ENCODE measurements around the gene GALNT2. TPM values are rescaled to one million over a fixed set of nuclear protein-coding genes. Genes with fewer than 3 reads are reported as not detected.
A peak's percentile ranks its signal among the peaks of the same experiment; 100 is the strongest.

GALNT2 gene
- total and polyA plus RNA-seq, 8 donors: 18.3 to 118 (median 57.3) TPM

- peaks cover 0 to 31% (median 0%) of the 10 kb centered on the region in 3 donors for H3K36me3 ChIP-seq
- peaks cover 0 to 9% (median 8%) of the 10 kb centered on the region in 3 donors for H3K4me1 ChIP-seq
- DNase-seq: peak in 1 of 6 donors; percentile 45
- 76% methylated on average over 15 of the region's 15 CpGs for WGBS, 2 donors
- no peak overlapping the region for H3K4me3 ChIP-seq
- no peak for TF ChIP-seq CTCF (IDR thresholded peaks at IDR 0.05)
- FAIRE-seq: no peak
- H3K27me3 ChIP-seq: no peaks in the 10 kb centered on the region
- ATAC-seq: no peak
- H3K9me3 ChIP-seq: no peaks in the 10 kb centered on the region
- H3K27ac ChIP-seq: no peak overlapping the region
- intact Hi-C loops (cut with DNase I): no loop called here
These were observed 207.2 kb downstream of the GALNT2 start for GRCh38 chr1:230274254-230274653.

- 91 to 93% methylated on average over 5 of the region's 5 CpGs for WGBS, 2 donors
- no peak overlapping the region for H3K27ac ChIP-seq
- intact Hi-C loops (cut with DNase I): no loop called here
- TF ChIP-seq CTCF (IDR thresholded peaks at IDR 0.05): no peak
- ATAC-seq (no peak), DNase-seq (peak in 1 of 6 donors; percentile 39), FAIRE-seq (no peak)
- H3K27me3 ChIP-seq: no peaks in the 10 kb centered on the region
- H3K4me3 ChIP-seq: no peak overlapping the region
- H3K4me1 ChIP-seq: peaks cover 8 to 12% (median 9%) of the 10 kb centered on the region in 3 donors
- H3K36me3 ChIP-seq: peaks cover 0 to 42% (median 0%) of the 10 kb centered on the region in 3 donors
- H3K9me3 ChIP-seq: no peaks in the 10 kb centered on the region
These were observed 209.4 kb downstream of the GALNT2 start for GRCh38 chr1:230276401-230276800.

GRCh38 chr1:230277201-230278025 is 210.4 kb downstream of the GALNT2 start:
- ATAC-seq (no peak), DNase-seq (peak in 2 of 6 donors; percentile 11 to 51), FAIRE-seq (no peak)
- H3K9me3 ChIP-seq: no peaks in the 10 kb centered on the region
- peaks cover 12 to 22% (median 15%) of the 10 kb centered on the region in 3 donors for H3K4me1 ChIP-seq
- H3K27ac ChIP-seq: no peak overlapping the region
- no peaks in the 10 kb centered on the region for H3K27me3 ChIP-seq
- intact Hi-C loops (cut with DNase I): no loop called here
- 45 to 51% methylated on average over 15 of the region's 15 CpGs for WGBS, 2 donors
- peaks cover 0 to 42% (median 0%) of the 10 kb centered on the region in 3 donors for H3K36me3 ChIP-seq
- no peak for TF ChIP-seq CTCF (IDR thresholded peaks at IDR 0.05)
- H3K4me3 ChIP-seq: no peak overlapping the region

- Histone ChIP-seq H3K4me3 (no peak overlapping the region), H3K4me1 (peaks cover 13 to 25% (median 15%) of the 10 kb centered on the region in 3 donors), H3K36me3 (peaks cover 0 to 42% (median 0%) of the 10 kb centered on the region in 3 donors), H3K9me3 (no peaks in the 10 kb centered on the region), H3K27ac (no peak overlapping the region), H3K27me3 (no peaks in the 10 kb centered on the region)
- TF ChIP-seq CTCF (IDR thresholded peaks at IDR 0.05): no peak
- FAIRE-seq: no peak
- no peak for DNase-seq
- intact Hi-C loops (cut with DNase I): no loop called here
- WGBS, 2 donors: 94 to 96% methylated on average over 7 of the region's 7 CpGs
- ATAC-seq: no peak
These were observed 211.3 kb downstream of the GALNT2 start for GRCh38 chr1:230278376-230278775.

Data from pancreas (tissue), 10 donors.